Neutrophil (primary cell): ENCODE results near the gene KNDC1.

Experiments
- H3K27ac ChIP-seq: fragments of 200-600 bp; sonication (generic); 2 replicates; pipeline ENCODE4 v1.5.1; 2016; ENCODE audit warnings: mild to moderate bottlenecking, moderate library complexity
- H3K27me3 ChIP-seq: fragments of 200-600 bp; sonication (generic); 2 replicates; pipeline ENCODE4 v1.6.0; 2016; ENCODE audit warnings: mild to moderate bottlenecking
- H3K36me3 ChIP-seq: fragments of 200-600 bp; sonication (generic); 2 replicates; pipeline ENCODE4 v1.5.1; 2017
- H3K4me1 ChIP-seq, 2 experiments: fragments of 200-600 bp in 1 of 2; sonication (generic) in 1 of 2; 1 replicate in 1 of 2; 2 replicates in 1 of 2; pipeline versions ENCODE4 v1.5.1 to v1.6.1; 2013 to 2016; ENCODE audit warnings: low read depth in 1 of 2, low read length in 1 of 2, mild to moderate bottlenecking in 1 of 2, moderate library complexity in 1 of 2; ENCODE audit not compliant: control insufficient read depth in 1 of 2, insufficient read depth in 1 of 2
- H3K4me3 ChIP-seq, 2 experiments: fragments of 200-600 bp in 1 of 2; sonication (generic) in 1 of 2; 1 replicate in 1 of 2; 2 replicates in 1 of 2; pipeline ENCODE4 v1.5.1; 2013 to 2016; ENCODE audit warnings: low read depth in 1 of 2, low read length in 1 of 2, mild to moderate bottlenecking in 1 of 2, moderate library complexity in 1 of 2
- H3K9me3 ChIP-seq: fragments of 200-600 bp; sonication (generic); 2 replicates; pipeline ENCODE4 v1.5.1; 2016
- TF ChIP-seq, protein P1 (sequence below): fragments of 200-600 bp; sonication (generic); IDR thresholded peaks from 2 replicates; pipeline ENCODE4 v1.5.1; 2016; ENCODE audit warnings: antibody characterized with exemption

Gene KNDC1

DNA sequence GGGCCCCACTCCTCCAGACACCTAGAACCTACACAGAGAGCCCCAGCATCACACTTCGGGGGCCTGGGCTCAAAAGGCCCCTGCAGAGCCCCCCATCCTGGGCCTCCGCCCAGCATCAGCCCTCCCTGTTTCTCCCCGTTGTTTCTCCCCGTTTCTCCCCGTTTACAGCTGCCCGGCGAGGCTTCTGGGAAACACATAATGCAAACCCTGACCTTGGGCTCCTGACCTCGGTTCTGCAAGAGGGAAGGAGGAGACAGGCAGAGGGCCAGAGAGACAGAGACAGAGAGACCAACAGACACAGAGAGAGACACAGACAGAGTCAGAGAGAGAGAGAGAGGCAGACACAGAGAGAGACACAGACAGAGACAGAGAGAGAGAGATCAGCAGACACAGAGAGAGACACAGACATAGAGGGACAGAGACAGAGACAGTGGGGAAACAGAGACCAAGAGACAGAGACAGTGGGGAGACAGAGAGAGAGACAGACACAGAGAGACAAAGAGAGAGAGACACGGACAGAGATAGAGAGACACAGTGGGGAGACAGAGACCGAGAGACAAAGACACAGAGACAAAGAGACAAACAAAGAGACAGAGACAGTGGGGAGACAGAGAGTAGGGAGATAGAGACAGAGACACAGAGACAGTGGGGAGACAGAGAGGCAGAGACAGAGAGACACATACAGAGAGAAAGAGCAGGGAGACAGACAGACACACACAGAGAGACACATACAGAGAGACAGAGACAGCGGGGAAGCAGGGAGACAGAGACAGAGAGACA lies 90.1 kb downstream of the KNDC1 start:
- no peaks in the 10 kb centered on the region for H3K9me3 ChIP-seq
- H3K27ac ChIP-seq, result no peak overlapping the region
- H3K4me3 ChIP-seq, result no peak overlapping the region
- H3K36me3 ChIP-seq, result no peaks in the 10 kb centered on the region
- H3K27me3 ChIP-seq, result peaks cover 76% of the 10 kb centered on the region
- peaks cover 0 to 6% of the 10 kb centered on the region in 2 experiments for H3K4me1 ChIP-seq
- TF ChIP-seq, protein P1, sequence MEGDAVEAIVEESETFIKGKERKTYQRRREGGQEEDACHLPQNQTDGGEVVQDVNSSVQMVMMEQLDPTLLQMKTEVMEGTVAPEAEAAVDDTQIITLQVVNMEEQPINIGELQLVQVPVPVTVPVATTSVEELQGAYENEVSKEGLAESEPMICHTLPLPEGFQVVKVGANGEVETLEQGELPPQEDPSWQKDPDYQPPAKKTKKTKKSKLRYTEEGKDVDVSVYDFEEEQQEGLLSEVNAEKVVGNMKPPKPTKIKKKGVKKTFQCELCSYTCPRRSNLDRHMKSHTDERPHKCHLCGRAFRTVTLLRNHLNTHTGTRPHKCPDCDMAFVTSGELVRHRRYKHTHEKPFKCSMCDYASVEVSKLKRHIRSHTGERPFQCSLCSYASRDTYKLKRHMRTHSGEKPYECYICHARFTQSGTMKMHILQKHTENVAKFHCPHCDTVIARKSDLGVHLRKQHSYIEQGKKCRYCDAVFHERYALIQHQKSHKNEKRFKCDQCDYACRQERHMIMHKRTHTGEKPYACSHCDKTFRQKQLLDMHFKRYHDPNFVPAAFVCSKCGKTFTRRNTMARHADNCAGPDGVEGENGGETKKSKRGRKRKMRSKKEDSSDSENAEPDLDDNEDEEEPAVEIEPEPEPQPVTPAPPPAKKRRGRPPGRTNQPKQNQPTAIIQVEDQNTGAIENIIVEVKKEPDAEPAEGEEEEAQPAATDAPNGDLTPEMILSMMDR, result no peak

DNA sequence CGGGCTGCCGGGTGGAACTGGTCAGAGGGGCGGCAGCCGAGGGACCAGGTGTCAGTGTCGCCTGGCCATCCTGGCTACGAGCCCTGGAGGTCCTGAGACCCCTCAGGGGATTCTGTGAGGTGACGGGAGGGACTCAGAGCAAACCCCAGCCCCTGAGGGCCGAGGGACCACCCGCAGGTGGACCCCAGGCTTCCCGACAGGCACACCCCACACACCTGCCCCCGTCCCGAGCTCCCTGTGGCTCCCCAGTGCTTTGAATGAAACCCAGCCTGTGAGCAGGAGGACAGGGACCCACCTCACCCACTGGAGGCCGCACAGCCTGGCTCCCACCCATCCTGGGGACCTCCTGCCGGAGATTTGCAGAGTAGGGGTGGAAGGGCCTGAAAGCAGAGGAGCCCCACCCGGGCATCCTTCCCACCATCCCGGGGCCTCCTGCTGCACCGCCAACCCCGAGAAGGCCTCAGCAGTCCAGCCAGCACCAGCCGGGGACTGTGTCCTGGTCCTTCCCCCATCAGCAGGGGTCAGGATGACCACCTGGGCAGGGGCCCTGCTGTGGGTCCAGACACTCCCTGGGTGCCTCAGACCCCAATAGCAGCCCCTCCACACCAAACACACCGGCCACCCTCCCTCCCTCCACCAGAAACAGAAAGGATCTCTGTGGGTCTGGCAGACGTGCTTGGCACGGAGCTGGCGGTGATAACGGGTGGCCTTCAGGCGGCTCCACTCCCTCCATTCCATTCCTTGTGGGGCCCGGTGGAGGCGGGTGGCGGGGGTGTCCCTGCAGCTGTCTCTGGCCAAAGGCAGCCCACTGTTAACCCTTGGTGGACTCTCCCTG lies 91.6 kb downstream of the KNDC1 start:
- H3K4me1 ChIP-seq, result peaks cover 0 to 6% of the 10 kb centered on the region in 2 experiments

DNA sequence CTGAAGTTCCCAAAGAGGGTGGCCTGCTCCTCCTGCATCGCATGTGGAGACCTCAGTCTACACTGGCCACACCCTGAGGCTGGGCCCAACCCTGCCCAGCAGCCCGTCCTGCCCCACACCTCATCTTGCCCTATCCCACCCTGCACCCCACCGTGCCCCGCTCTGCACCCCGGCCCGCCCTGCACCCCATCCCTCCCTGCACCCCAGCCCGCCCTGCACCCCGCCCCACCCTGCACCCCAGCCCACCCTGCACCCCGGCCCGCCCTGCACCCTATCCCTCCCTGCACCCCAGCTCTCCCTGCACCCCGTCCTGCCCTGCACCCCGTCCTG lies 92.2 kb downstream of the KNDC1 start:
- Histone ChIP-seq H3K9me3 (no peaks in the 10 kb centered on the region), H3K27ac (no peak overlapping the region), H3K4me3 (no peak overlapping the region), H3K27me3 (peaks cover 75% of the 10 kb centered on the region), H3K4me1 (peaks cover 4 to 10% of the 10 kb centered on the region in 2 experiments), H3K36me3 (no peaks in the 10 kb centered on the region)
- TF ChIP-seq, protein P1, result no peak

More for the DNA sequence above, 91.6 kb downstream of the KNDC1 start:
- Histone ChIP-seq H3K9me3 (no peaks in the 10 kb centered on the region), H3K4me3 (no peak overlapping the region), H3K27ac (no peak overlapping the region), H3K27me3 (peaks cover 76% of the 10 kb centered on the region), H3K36me3 (no peaks in the 10 kb centered on the region)
- TF ChIP-seq, protein P1, result no peak

DNA sequence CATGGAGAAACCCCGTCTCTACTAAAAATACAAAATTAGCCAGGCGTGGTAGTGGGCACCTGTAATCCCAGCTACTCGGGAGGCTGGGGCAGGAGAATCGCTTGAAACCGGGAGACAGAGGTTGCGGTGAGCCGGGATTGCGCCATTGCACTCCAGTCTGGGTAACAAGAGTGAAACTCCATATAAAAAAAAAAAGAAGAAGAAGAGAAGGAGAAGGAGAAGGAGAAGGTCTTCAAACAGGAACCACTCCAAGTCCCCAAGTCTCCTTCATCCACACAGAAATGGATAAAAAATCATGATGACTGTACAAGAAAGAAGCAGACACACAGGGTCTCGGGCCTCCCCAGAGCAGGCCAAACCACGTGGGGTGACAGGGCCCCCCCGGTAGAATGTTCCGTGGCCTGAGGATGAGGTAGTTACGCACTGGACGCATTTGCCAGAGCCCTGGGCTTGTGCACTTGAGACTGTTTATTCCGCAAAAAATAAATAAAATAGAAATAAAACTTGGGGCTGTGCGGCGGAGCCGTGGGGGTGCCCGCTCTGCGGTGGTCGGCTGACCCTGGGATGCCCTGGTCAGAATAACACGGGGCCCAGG lies 93.4 kb downstream of the KNDC1 start:
- no peak overlapping the region for H3K27ac ChIP-seq
- peaks cover 16 to 22% of the 10 kb centered on the region in 2 experiments for H3K4me1 ChIP-seq

DNA sequence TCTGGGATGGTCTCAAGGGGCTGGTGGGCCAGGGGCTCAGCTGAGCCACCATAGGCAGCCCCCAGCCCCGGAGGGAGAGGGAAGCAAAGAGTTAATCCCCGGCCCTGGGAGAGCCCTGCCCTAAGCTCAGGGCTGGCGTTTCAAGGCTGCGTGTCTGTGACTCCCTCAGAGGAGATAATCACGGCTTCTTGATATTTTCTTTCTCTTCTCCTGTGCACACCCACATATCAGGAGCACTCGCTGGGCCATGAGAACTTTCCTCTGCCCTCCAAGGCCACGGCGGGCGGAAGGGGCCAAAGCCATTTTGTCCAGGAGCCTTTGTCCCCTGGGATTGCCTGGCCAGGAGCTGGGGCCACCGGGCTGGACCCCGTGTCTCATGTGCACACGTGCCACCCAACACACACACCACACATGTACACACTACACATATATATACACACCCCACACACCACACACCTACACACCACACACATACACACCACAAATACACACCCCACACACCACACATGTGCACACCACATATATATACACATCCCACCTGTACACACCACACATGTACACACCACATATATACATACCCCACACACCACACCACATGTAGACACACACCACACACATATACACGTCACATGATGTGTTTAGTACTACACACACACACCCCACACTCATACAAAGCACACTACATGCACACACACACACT lies 94.6 kb downstream of the KNDC1 start:
- Histone ChIP-seq H3K9me3 (no peaks in the 10 kb centered on the region), H3K27ac (no peak overlapping the region)

More for the DNA sequence above, 93.4 kb downstream of the KNDC1 start:
- TF ChIP-seq, protein P1, result no peak
- H3K9me3 ChIP-seq, result no peaks in the 10 kb centered on the region
- H3K27me3 ChIP-seq, result peaks cover 63% of the 10 kb centered on the region
- no peak overlapping the region for H3K4me3 ChIP-seq
- H3K36me3 ChIP-seq, result no peaks in the 10 kb centered on the region

More for the DNA sequence above, 94.6 kb downstream of the KNDC1 start:
- no peak overlapping the region for H3K4me3 ChIP-seq
- TF ChIP-seq, protein P1, result no peak
- H3K4me1 ChIP-seq, result peaks cover 28 to 34% of the 10 kb centered on the region in 2 experiments
- no peaks in the 10 kb centered on the region for H3K36me3 ChIP-seq
- H3K27me3 ChIP-seq, result peaks cover 56% of the 10 kb centered on the region
